GM10248 (cell line): ENCODE measurements around the gene DMAC2L.

Experiments used
- CTCF ChIA-PET: fragments of 300-600 bp; sonication (Branson Sonifier 250); formaldehyde crosslinking; extraction: SDS; loops from one replicate; lab custom pipeline; 2021; ENCODE audit warnings: antibody characterized with exemption; lab: Yijun Ruan, JAX
- POLR2A ChIA-PET: fragments of 350-650 bp; sonication (Branson Sonifier 250); formaldehyde crosslinking; extraction: SDS; loops from one replicate; lab custom pipeline; 2020; ENCODE audit warnings: antibody characterized with exemption; lab: Yijun Ruan, JAX
- DNase-seq: peaks from one replicate; pipeline ENCODE4 v3.0.0; 2012; ENCODE audit errors: extremely low spot score
- TF ChIP-seq, protein P1 (sequence below): IDR thresholded peaks from 2 replicates; pipeline ENCODE4 v1.5.1; 2012; ENCODE audit warnings: mild to moderate bottlenecking, low read depth; ENCODE audit errors: extremely low read depth, missing control alignments, control extremely low read depth

DMAC2L gene

DNA sequence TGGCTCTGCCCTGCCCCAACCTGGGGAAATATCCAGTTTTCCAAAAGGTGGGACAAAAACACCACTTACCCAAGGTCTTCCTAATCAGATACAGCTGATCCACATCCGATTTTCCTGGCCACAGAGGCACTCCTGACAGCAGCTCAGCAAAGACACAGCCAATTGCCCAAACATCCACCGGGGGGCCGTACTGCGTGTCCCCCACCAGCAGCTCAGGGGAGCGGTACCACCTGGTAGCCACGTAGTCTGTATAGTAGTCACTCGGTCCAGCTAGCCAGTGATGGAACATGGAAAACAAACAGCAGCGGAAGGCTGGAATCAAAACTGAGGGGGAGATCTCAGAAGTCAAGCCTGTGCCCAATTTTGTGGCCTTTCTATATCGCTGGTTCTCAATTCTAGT, 28.8 kb downstream of the DMAC2L start:
- TF ChIP-seq, protein P1, sequence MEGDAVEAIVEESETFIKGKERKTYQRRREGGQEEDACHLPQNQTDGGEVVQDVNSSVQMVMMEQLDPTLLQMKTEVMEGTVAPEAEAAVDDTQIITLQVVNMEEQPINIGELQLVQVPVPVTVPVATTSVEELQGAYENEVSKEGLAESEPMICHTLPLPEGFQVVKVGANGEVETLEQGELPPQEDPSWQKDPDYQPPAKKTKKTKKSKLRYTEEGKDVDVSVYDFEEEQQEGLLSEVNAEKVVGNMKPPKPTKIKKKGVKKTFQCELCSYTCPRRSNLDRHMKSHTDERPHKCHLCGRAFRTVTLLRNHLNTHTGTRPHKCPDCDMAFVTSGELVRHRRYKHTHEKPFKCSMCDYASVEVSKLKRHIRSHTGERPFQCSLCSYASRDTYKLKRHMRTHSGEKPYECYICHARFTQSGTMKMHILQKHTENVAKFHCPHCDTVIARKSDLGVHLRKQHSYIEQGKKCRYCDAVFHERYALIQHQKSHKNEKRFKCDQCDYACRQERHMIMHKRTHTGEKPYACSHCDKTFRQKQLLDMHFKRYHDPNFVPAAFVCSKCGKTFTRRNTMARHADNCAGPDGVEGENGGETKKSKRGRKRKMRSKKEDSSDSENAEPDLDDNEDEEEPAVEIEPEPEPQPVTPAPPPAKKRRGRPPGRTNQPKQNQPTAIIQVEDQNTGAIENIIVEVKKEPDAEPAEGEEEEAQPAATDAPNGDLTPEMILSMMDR, result peak; percentile 17
- no peak for DNase-seq
- CTCF ChIA-PET, result interaction anchor here (0.8 to 1.5 kb wide), 2 partner anchors 13 to 191 kb away, joined by 3 to 4 read pairs; partner anchors contain the start of gene MAP4K5
- POLR2A ChIA-PET, result no interaction called here

DNA sequence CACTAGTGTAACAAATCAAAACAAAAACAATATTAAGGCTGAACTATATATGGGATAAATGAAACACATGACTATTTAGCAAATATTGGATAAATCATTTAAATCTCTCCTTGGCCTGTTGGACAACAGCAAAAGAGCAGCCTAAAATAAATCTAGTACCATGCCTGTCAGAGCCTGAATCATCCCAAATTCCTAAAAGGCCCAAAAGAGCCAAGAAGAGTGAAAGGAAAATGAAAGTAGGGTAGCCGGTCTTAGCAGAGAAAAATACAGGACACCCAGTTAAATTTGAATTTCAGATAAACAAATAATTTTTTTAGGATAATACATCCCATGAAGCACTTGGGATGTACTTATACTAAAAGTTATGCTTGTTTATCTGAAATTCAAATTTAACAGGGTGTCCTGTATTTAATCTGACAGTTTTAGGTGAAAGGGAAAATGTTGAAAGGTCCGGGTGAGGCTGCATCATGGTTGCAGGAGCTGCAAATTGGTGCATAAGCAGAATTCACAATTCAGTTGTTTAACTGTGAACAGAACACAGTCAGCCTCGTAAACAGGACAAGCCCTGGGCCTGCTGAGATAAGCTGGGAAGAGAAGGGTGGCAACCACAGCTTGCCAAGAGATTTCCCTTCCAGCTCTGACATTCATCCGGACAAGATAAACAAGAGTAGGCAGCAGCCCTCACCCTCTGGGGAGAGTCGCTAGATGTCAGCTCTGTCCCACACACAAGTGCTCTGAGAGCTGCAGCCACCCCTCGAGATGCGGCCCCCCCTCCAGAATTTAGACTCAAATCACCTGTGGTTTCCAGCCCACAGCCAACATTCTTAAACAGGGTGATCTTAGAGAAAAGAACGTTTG, 30.3 kb downstream of the DMAC2L start:
- CTCF ChIA-PET, result interaction anchor here (0.8 to 1.6 kb wide), 9 partner anchors 11 to 190 kb away, joined by 3 to 7 read pairs (median 4); partner anchors contain the start of gene MAP4K5
- TF ChIP-seq, protein P1, result peak; percentile 57
- peak; percentile 80 for DNase-seq
- POLR2A ChIA-PET, result no interaction called here

DNA sequence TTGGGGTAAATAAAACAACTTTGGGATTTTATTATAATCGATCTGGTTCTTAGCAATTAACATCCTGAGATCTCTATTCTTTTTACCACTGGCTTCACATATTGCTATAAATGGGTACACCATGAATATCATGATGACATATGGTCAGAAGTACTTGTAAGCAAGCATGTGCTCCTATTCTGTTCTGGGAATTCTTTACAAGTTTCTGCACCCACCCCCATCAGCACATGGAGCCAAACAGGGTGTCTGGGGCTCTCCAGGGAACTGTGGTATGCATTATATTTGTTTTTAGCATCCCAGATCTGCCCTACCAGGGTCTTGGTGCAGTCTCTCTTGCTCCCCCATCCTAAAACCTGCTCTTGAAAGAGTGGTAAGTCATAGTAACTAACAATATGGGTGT, 31.3 kb downstream of the DMAC2L start:
- no peak for DNase-seq
- TF ChIP-seq, protein P1, result no peak
- CTCF ChIA-PET, result interaction anchor here (1.0 to 2.7 kb wide), 10 partner anchors 10 to 517 kb away, joined by 3 to 12 read pairs (median 4); partner anchors contain the start of gene MAP4K5
- POLR2A ChIA-PET, result interaction anchor here (1.1 kb wide), 1 partner anchor 22 kb away, joined by 3 read pairs; no protein-coding TSS in a partner anchor

DNA sequence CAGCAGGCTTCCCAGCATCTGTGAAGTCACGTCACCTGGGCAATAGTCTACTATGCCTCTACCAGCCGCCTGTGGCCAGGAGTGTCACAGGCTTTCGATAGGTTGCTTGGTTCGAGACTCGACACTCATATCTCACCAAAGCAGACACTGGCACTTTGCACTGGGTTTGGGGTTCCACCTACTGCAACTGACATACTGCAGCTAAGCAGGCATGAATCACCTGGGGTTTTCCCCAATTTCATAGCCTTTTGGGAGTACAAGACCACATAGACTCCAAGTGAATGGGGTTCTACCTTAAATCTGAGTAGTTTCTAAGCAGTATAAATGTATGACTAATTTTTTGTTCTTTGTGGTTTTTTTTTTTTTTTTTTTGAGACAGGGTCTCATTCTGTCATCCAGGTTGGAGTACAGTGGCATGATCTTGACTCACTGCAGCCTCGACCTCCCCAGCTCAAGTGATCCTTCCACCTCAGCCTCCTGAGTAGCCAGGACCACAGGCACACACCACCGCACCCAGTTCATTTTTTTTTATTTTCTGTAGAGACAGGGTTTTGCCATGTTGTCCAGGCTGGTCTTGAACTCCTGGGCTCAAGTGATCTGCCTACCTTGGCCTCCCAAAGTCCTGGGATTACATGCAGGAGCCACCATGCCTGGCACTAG, 32.1 kb downstream of the DMAC2L start:
- ChIA-PET CTCF (interaction anchor here (1.0 to 2.7 kb wide), 13 partner anchors 10 to 516 kb away, joined by 3 to 12 read pairs (median 4); partner anchors contain the start of gene NEMF), POLR2A (interaction anchor here (0.7 to 1.1 kb wide), 3 partner anchors 23 to 262 kb away, joined by 3 to 7 read pairs (median 6); no protein-coding TSS in a partner anchor)
- DNase-seq, result peak; percentile 64
- TF ChIP-seq, protein P1, result no peak

DNA sequence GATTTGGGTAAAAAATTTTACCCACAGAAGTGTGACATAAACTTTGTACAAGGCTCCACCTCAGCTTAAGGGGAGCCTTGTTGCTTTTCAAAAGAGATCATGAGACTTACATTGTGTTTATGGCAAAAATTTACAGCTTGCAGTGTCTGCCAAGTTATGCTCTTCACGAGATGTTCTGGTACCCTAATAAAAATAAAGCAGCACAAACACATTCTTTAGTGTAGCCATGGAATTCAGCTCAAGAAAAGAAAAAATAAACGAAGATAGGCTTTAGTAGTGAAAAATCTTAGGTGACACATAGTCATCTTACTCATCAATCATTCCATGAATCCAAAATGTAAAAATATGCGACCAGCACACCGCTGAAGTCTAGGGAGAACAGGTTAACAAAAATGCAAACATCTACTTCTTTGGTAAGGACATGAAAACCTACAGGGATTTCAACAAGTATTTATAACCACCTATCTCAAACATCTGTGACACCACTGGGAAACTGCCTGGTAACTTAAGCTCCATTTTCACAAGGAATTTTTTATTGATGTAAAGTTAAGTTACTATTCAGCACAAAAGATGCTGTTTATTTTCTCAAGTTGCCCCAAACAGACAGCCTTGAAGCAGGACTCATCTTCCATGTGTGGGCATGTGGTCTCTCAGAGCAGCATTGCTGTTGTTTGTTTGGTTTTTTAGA, 32.9 kb downstream of the DMAC2L start:
- TF ChIP-seq, protein P1, result no peak
- ChIA-PET POLR2A (no interaction called here), CTCF (interaction anchor here (1.0 to 2.7 kb wide), 12 partner anchors 9 to 515 kb away, joined by 3 to 12 read pairs (median 4); partner anchors contain the start of gene NEMF)

DNA sequence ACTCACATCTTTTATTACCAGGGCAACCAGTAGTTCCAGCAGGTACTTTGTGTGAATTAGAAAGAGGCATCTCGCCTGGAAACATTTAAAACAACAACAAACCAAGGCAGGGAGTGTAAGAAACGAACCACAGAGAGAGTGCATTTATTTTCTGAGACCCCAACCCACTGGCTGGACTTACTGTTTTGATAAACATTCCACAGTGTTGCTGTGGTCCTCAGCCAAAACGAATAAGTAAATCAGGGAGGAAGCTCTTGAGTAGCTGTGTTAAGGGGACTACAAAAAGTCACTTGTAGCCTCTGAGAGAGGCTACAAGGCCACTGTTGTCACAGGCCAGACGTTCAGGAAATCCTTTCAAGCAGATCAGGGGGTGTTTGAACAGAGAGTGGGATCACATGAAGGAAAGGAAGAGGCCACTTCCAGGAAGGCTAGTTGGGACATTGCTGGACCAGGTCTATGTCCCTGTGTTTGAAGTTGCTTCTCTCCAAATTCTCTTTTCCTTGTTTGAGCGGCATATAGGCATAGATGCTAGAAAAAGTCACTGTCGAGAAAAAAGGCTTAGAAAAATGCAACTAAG, 33.8 kb downstream of the DMAC2L start:
- ChIA-PET CTCF (interaction anchor here (1.0 to 2.7 kb wide), 5 partner anchors 10 to 28 kb away, joined by 3 to 7 read pairs (median 4); no protein-coding TSS in a partner anchor), POLR2A (no interaction called here)
- TF ChIP-seq, protein P1, result no peak
- DNase-seq, result no peak

More for the DNA sequence above, 32.9 kb downstream of the DMAC2L start:
- no peak for DNase-seq
